Measurements from ENCODE around the gene BRSK1.

Gene BRSK1

DNA sequence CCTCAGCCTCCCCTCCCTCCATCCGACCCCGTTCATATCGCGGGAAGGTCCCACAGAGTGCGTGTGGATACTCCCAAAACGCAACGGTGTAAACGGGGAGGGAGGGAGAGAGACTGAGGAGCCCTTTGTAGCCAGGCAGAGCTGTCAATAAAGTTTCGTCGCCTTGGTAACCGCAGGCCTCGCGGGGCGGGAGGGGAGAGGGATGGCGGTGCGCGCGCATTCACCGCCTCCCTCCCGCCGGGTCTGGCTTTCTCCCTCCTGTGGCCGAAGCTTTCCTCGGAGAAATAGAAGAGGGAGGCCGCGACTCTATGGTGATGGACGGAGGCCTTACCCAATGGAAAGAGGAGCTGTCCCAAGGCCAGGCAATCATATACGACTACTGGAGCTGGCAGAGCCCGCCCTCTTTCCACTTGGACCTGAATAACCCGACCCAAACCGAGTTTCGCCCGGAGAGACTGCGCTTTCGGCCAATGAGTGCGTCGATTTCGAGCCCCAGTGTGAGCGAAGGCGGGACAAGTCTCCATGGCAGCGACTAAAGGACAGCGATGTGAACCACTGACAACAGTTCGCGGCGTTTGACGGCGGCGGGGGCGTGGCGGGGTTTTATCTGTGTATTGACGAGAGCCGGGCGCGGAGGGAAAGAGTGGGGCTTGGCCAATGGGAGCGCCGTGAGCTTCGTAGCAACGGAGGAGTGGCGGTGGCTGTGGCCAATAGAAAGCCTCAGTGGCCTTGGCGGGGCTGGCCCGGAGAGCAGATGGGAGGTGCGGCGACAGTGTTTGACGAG is 55.5 kb downstream of the BRSK1 start, which contains the start of gene KMT5C:
TSS of gene KMT5C (plus strand) at position 772 of the 784 bp plus-strand sequence. CDS start 2,061 bp downstream, outside the sequence.
- peak; percentile 100 for DNase-seq

DNA sequence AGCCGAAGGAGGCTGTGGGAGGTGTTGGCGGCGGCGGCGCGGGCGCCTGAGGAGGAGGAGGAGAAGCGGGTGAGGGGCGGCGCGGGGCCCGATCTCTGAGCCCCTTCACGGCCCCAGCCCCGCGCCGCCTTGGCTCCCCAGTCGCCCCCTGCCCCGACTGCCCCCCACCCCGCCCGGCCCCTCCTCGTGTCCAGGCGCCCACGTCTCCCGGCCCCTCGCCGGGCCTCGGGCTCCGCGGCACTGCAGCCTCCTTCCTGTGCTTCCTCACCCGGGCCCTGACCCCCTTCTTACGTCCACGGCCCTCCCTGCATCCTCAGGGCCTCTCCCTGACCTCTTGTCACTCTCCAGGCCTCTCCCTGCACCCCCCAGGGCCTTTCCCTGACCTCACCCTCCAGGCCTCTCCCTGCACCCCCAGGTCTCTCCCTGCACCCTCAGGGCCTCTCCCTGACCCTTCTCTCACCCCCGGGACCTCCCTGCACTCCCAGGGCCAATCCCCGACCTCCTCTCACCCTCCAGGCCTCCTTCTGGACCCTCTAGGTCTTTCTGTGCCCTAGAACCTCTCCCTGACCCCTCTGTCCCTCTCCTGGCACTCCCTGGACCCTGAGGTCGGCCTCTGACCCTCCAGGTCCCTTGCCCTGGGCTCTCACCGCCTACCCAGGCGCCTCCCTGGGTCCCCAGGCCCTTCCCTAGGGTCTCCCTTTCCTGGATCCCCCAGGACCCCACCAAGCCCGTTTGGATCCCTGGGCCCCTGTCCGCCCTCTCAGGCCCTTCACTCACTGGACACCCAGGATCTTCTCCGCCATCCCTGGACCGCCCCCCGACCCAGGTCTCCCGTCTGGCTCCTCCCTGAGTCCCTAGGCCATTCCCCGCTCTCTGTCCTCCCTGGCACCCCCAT is 56.3 kb downstream of the BRSK1 start:
- no peak for DNase-seq

DNA sequence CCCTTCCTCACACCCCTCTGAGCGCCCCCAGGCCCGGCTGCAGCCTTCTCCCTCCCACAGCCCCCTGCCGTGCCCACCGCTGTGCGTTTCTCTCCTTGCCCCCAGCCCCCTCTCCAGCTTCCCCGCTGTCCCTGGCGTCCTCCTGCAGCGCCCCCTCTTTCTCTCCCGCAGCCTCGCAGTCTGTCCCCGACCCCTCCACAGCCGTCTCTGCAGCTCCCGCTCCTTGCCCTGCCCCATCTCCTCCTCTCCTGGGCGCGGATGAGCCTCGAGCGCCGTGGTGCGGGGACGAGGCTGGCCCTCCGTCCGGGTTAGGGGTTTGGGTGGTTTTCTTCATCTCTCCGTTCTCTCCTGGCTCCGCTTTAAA is 57.0 kb downstream of the BRSK1 start:
- DNase-seq: peak; percentile 33

DNA sequence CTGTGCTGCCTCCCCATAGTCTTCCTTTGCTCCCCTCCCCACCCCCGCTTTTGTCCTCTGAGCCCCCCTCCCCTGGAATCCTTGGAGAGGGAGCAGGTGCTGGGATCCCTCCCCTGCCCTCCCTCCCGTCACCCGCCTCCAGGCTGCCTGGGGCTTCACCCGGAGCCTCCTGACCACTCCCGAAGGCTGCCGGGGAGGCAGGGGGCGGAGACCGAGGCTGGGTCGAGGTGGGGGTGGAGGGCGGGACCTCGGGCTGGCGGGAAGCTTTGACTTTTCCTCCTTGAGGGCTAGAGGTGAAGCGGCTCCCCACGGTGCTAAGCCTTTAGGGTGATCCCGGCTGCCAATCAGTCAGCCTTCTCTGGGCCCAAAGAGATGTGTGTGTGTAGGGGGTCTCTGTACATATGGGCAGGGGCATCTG is 57.4 kb downstream of the BRSK1 start:
- peak; percentile 51 for DNase-seq

- no peak for DNase-seq
Measured at GRCh38 chr19:55341595-55342531, 58.1 kb downstream of the BRSK1 start.

DNA sequence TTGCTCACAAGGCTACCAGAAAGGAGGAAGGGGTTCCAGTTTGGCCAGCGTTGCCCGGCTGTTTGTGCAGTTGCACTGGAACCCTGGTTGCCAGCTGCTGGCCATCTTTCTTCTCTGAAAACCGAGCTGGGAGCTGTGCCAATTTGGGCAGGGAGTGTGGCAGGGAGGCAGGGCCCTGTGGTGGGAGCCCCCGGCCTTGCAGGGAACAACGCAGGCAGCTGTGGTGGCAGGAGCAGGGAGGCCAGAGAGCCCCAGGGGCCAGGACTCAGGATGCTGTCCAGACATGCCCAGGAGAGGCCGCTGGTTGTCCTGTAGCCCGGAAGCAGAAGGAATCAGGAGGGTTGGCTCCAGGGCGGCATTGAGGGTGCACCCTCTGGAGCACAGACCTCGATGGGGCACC is 60.6 kb downstream of the BRSK1 start:
- DNase-seq: no peak

DNA sequence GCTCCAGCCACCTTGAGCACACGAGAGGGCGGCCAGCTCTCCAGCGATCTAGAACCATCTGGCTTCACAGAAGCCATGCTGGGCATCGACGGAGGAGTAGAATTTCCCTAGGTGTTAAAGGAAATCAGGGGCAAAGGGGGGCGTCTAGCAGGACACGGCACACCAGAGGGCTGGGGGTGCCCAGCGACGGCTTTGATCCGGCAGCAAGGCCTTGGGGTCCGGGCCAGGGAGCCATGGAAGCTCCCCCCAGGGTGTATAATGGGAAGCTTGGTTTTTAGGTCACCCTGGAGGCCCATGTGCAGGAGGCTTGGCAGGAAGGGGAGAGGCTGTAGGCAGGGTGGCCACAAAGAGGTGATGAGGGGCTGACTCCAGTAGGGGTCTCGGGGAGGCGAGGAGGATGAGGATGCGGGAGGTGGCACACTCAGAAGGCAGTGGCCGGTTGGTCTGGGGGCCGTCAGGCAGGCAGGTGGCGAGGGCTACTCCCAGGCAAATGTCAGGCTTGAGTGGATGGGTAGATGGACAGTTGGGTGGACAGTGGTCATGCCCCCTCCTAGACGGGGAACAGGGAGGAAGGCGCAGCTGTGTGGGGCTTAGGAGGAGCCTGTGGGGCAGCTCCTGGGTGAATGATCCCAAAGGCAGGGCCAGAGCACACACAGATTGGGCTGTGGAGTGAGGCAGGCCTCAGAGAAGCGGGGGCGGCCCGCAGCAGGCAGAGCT is 61.5 kb downstream of the BRSK1 start:
- no peak for DNase-seq

GRCh38 chr19:55345818-55346724 is 62.3 kb downstream of the BRSK1 start:
- DNase-seq: no peak

- DNase-seq: no peak
Measured at GRCh38 chr19:55346725-55347441, 63.1 kb downstream of the BRSK1 start.

DNA sequence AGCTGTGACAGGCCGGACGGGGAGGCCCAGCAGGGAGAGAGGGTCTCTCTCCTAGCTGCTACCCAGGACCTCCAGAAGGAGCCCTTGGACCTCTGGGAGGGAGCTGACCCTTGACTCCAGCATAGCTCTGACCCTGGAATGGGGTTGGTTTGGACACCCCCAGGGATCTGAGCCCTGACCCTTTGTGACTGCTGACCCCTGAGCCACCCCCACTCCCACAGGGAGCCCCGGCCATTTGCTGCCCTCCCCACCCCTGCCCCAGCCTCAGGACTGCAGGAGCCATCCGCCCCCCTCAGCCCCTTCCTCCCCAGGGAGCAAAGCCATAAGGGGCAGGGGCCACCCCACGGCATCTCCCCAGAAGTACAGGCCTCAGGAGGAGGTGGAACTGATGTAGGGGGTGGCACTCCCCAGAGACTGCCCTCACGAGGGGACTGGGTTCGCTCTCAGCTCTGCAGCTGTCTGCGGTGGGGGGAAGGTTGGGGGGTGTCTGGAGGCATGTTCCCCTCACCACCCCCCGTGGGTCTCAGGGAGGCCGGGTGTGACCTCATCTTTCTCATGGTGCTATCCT is 63.7 kb downstream of the BRSK1 start:
- no peak for DNase-seq

- no peak for DNase-seq
Measured at GRCh38 chr19:55348317-55349034, 64.7 kb downstream of the BRSK1 start.

- DNase-seq: no peak
Measured at GRCh38 chr19:55350620-55351315, 67.0 kb downstream of the BRSK1 start.

GRCh38 chr19:55352040-55352439 is 68.2 kb downstream of the BRSK1 start:
- no peak for DNase-seq

- DNase-seq: no peak
Measured at GRCh38 chr19:55352549-55353145, 68.8 kb downstream of the BRSK1 start.

DNA sequence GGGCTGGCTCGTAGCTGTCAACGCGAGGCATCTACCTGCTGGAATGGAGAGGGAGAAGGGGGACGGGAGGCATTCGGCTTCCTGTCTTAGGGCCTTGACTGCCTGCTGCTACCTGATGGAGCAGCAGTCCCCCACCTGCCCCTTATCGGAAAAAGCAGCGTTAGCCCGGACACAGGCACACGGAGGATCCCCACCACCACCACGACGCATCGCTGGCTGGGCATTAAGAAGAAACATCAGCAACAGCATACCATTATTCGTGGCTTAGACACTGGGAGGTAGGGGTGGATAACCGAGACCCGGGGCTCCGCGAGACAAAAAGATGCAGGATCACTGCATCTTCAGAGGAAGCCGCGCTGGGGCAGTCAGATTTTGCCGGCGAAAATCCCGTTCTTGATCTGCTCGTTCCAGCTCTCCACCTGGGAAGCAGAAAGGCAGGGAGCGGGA is 69.6 kb downstream of the BRSK1 start:
- DNase-seq: no peak

- DNase-seq: peak; percentile 65
Measured at GRCh38 chr19:55353803-55354697, 70.3 kb downstream of the BRSK1 start.

DNA sequence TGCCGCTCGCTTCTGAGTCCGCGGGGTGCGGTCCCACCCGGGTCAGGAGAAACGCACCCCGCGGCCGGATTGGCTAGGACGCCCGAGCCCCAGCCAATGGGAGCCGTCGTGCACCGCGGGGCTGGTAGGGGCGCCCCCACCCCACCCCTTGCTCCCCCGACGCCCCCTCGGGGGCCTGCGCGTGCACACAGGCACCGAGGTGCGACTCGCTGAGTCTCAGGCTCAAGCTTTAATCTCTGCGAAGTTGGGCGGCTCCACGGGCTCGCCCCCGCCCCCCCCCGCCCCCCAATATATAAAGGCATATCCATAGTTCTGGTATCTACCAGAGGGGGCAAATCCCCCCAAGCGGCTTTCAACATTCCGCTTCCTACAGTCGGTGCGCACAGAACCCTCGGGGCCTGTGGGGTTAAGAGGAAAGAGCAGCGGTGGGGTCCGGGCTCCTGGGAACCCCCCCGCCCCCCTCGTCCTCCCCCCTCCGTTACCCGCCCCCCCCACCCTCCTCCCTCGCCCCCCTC is 71.0 kb downstream of the BRSK1 start, which contains the start of gene COX6B2:
TSS of gene COX6B2 (minus strand) at position 22 of the 515 bp plus-strand sequence. CDS start 198 bp downstream, outside the sequence.
- DNase-seq: peak; percentile 32

Measured in activated T-cell treated with anti-CD3 and anti-CD28 coated beads, Interleukin-2, amount 50 U/mL, for 1 hour (primary cell).